Esophagus muscularis mucosa (tissue), 4 donors: ENCODE measurements around the gene IGF2R.

Experiments used
- EP300 ChIP-seq: sonication (generic); formaldehyde crosslinking; IDR thresholded peaks from one replicate; pipeline ENCODE4 v1.6.1; 2017; ENCODE audit warnings: antibody characterized with exemption
- POLR2A ChIP-seq: fragments of 450-650 bp; IDR thresholded peaks from one replicate; pipeline ENCODE4 v1.6.1; 2017; ENCODE audit warnings: antibody characterized with exemption, moderate library complexity, mild to moderate bottlenecking, low read depth
- POLR2AphosphoS5 ChIP-seq, 2 donors: sonication (generic); formaldehyde crosslinking; IDR thresholded peaks; one replicate each; pipeline ENCODE4 v1.6.1; 2017; ENCODE audit warnings: antibody characterized with exemption in 2 of 2
- TF ChIP-seq, protein P1 (sequence below), 3 experiments: fragments of 200-600 bp in 2 of 3; fragments of 450-650 bp in 1 of 3; sonication (generic) in 2 of 3; IDR thresholded peaks; one replicate each; pipeline ENCODE4 v1.5.1; 2017 to 2019; ENCODE audit warnings: antibody characterized with exemption in 3 of 3, mild to moderate bottlenecking in 2 of 3, moderate library complexity in 1 of 3

DNA sequence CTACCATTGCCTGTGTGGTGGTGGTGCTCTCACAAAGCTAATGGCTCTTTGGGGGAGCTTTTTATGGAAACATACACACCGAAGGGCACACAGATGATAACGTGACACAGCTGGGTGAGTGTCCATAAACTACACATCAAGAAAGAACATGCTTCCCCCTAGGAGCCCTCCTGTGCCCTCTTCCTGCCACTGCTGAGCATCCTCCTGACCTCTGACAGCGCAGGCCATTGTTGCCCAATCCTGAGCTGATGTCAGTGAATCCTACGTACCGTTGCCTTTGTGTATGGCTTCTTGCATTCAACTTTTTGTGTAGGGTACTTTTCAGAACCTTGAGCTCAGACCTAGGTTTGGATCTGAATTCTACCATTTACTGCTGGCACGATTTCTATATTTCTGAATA is 86.9 kb downstream of the IGF2R start:
- TF ChIP-seq, protein P1, sequence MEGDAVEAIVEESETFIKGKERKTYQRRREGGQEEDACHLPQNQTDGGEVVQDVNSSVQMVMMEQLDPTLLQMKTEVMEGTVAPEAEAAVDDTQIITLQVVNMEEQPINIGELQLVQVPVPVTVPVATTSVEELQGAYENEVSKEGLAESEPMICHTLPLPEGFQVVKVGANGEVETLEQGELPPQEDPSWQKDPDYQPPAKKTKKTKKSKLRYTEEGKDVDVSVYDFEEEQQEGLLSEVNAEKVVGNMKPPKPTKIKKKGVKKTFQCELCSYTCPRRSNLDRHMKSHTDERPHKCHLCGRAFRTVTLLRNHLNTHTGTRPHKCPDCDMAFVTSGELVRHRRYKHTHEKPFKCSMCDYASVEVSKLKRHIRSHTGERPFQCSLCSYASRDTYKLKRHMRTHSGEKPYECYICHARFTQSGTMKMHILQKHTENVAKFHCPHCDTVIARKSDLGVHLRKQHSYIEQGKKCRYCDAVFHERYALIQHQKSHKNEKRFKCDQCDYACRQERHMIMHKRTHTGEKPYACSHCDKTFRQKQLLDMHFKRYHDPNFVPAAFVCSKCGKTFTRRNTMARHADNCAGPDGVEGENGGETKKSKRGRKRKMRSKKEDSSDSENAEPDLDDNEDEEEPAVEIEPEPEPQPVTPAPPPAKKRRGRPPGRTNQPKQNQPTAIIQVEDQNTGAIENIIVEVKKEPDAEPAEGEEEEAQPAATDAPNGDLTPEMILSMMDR (IDR thresholded peaks at IDR 0.05): no peak
- TF ChIP-seq POLR2AphosphoS5 (IDR thresholded peaks at IDR 0.05): no peak
- no peak for TF ChIP-seq EP300
- no peak for TF ChIP-seq POLR2A
